Rectal smooth muscle tissue (tissue), 1 donor: ENCODE data around the gene FSCN2.
A peak's percentile ranks its signal among the peaks of the same experiment; 100 is the strongest.

Experiments used
- H3K27ac ChIP-seq: one replicate; pipeline ENCODE4 v1.7.0; 2013; ENCODE audit warnings: low read depth, low read length, inconsistent platforms
- H3K27me3 ChIP-seq: one replicate; pipeline ENCODE4 v1.7.0; 2013; ENCODE audit warnings: low read length; ENCODE audit not compliant: control insufficient read depth, insufficient read depth
- H3K36me3 ChIP-seq: one replicate; pipeline ENCODE4 v1.7.0; 2013; ENCODE audit warnings: low read length; ENCODE audit not compliant: control insufficient read depth, insufficient read depth
- H3K4me1 ChIP-seq: one replicate; pipeline ENCODE4 v1.7.0; 2013; ENCODE audit warnings: low read length; ENCODE audit not compliant: control insufficient read depth, insufficient read depth
- H3K4me3 ChIP-seq: one replicate; pipeline ENCODE4 v1.7.0; 2013; ENCODE audit warnings: low read length
- H3K9ac ChIP-seq: one replicate; pipeline ENCODE4 v1.7.0; 2013; ENCODE audit warnings: low read length

The FSCN2 gene

GRCh38 chr17:81552244-81553017, 24.3 kb downstream of the FSCN2 start, which contains the start of gene FAAP100:
TSS of gene FAAP100 (minus strand) at chr17:81552353. CDS start at chr17:81552330, 23 bp downstream.
- H3K27me3 ChIP-seq = no peaks in the 10 kb centered on the region
- H3K27ac ChIP-seq = peak within 1 kb of the TSS; percentile 67
- peak within 1 kb of the TSS; percentile 89 for H3K4me3 ChIP-seq
- peaks cover 4% of the 10 kb centered on the region for H3K36me3 ChIP-seq
- H3K4me1 ChIP-seq = peaks cover 12% of the 10 kb centered on the region
- H3K9ac ChIP-seq = peak within 1 kb of the TSS; percentile 68

- Histone ChIP-seq H3K4me3 (peak overlapping the region; percentile 89), H3K9ac (peak overlapping the region; percentile 68)
Observed at GRCh38 chr17:81553018-81553615, 24.9 kb downstream of the FSCN2 start.

GRCh38 chr17:81553616-81554181, 25.5 kb downstream of the FSCN2 start:
- Histone ChIP-seq H3K27ac (no peak overlapping the region), H3K36me3 (peaks cover 10% of the 10 kb centered on the region), H3K27me3 (no peaks in the 10 kb centered on the region), H3K9ac (no peak overlapping the region), H3K4me3 (peak overlapping the region; percentile 89), H3K4me1 (peaks cover 12% of the 10 kb centered on the region)

More at GRCh38 chr17:81553018-81553615, 24.9 kb downstream of the FSCN2 start:
- Histone ChIP-seq H3K36me3 (peaks cover 4% of the 10 kb centered on the region), H3K4me1 (peaks cover 12% of the 10 kb centered on the region), H3K27me3 (no peaks in the 10 kb centered on the region), H3K27ac (peak overlapping the region; percentile 67)

- H3K27me3 ChIP-seq = no peaks in the 10 kb centered on the region
- no peak overlapping the region for H3K9ac ChIP-seq
- H3K36me3 ChIP-seq = peaks cover 13% of the 10 kb centered on the region
- H3K4me1 ChIP-seq = peaks cover 8% of the 10 kb centered on the region
- no peak overlapping the region for H3K4me3 ChIP-seq
- H3K27ac ChIP-seq = no peak overlapping the region
Observed at GRCh38 chr17:81556175-81556691, 28.1 kb downstream of the FSCN2 start.

- no peak overlapping the region for H3K27ac ChIP-seq
- H3K4me3 ChIP-seq = no peak overlapping the region
- peaks cover 13% of the 10 kb centered on the region for H3K36me3 ChIP-seq
- peaks cover 7% of the 10 kb centered on the region for H3K4me1 ChIP-seq
- H3K27me3 ChIP-seq = no peaks in the 10 kb centered on the region
- H3K9ac ChIP-seq = no peak overlapping the region
Observed at GRCh38 chr17:81556863-81557262, 28.7 kb downstream of the FSCN2 start.

- Histone ChIP-seq H3K9ac (no peak overlapping the region), H3K27ac (no peak overlapping the region), H3K36me3 (peaks cover 13% of the 10 kb centered on the region), H3K27me3 (no peaks in the 10 kb centered on the region), H3K4me1 (peaks cover 7% of the 10 kb centered on the region), H3K4me3 (no peak overlapping the region)
Observed at GRCh38 chr17:81557276-81558114, 29.3 kb downstream of the FSCN2 start.

GRCh38 chr17:81558115-81558468, 29.9 kb downstream of the FSCN2 start:
- Histone ChIP-seq H3K9ac (no peak overlapping the region), H3K27me3 (no peaks in the 10 kb centered on the region), H3K36me3 (peaks cover 13% of the 10 kb centered on the region), H3K27ac (no peak overlapping the region), H3K4me3 (no peak overlapping the region), H3K4me1 (peaks cover 7% of the 10 kb centered on the region)

- H3K4me3 ChIP-seq = no peak overlapping the region
- peaks cover 17% of the 10 kb centered on the region for H3K36me3 ChIP-seq
Observed at GRCh38 chr17:81558941-81559806, 31.0 kb downstream of the FSCN2 start.

GRCh38 chr17:81561494-81561885, 33.3 kb downstream of the FSCN2 start:
- H3K27me3 ChIP-seq = no peaks in the 10 kb centered on the region
- H3K9ac ChIP-seq = no peak overlapping the region
- H3K36me3 ChIP-seq = peaks cover 25% of the 10 kb centered on the region
- no peak overlapping the region for H3K4me3 ChIP-seq
- H3K27ac ChIP-seq = no peak overlapping the region
- peaks cover 9% of the 10 kb centered on the region for H3K4me1 ChIP-seq

More at GRCh38 chr17:81558941-81559806, 31.0 kb downstream of the FSCN2 start:
- H3K27me3 ChIP-seq = no peaks in the 10 kb centered on the region
- H3K9ac ChIP-seq = no peak overlapping the region
- no peaks in the 10 kb centered on the region for H3K4me1 ChIP-seq
- no peak overlapping the region for H3K27ac ChIP-seq

GRCh38 chr17:81563861-81564586, 35.8 kb downstream of the FSCN2 start:
- Histone ChIP-seq H3K4me1 (peaks cover 25% of the 10 kb centered on the region), H3K4me3 (no peak overlapping the region)

GRCh38 chr17:81564778-81565177, 36.6 kb downstream of the FSCN2 start:
- no peak overlapping the region for H3K4me3 ChIP-seq
- H3K36me3 ChIP-seq = peaks cover 18% of the 10 kb centered on the region
- H3K4me1 ChIP-seq = peaks cover 25% of the 10 kb centered on the region
- no peaks in the 10 kb centered on the region for H3K27me3 ChIP-seq
- peak overlapping the region; percentile 6 for H3K27ac ChIP-seq
- H3K9ac ChIP-seq = no peak overlapping the region

More at GRCh38 chr17:81563861-81564586, 35.8 kb downstream of the FSCN2 start:
- peaks cover 15% of the 10 kb centered on the region for H3K36me3 ChIP-seq
- no peak overlapping the region for H3K9ac ChIP-seq
- no peak overlapping the region for H3K27ac ChIP-seq
- no peaks in the 10 kb centered on the region for H3K27me3 ChIP-seq
